ENCODE results near the gene DENND2D. TPM values are rescaled to one million over a fixed set of nuclear protein-coding genes. Genes with fewer than 3 reads are reported as not detected.

DENND2D gene
- total and polyA plus RNA-seq, 2 donors from 2014 or later, result 45.3 to 81.0 TPM

- no peaks in the 10 kb centered on the region for H3K4me1 ChIP-seq (ENCODE audit: control insufficient read depth in 2 of 3, insufficient read depth in 2 of 3, low read depth in 1 of 3, low read length in 3 of 3)
- no peak overlapping the region for H3K9ac ChIP-seq (ENCODE audit: low read length in 3 of 3)
- TF ChIP-seq, protein P1, sequence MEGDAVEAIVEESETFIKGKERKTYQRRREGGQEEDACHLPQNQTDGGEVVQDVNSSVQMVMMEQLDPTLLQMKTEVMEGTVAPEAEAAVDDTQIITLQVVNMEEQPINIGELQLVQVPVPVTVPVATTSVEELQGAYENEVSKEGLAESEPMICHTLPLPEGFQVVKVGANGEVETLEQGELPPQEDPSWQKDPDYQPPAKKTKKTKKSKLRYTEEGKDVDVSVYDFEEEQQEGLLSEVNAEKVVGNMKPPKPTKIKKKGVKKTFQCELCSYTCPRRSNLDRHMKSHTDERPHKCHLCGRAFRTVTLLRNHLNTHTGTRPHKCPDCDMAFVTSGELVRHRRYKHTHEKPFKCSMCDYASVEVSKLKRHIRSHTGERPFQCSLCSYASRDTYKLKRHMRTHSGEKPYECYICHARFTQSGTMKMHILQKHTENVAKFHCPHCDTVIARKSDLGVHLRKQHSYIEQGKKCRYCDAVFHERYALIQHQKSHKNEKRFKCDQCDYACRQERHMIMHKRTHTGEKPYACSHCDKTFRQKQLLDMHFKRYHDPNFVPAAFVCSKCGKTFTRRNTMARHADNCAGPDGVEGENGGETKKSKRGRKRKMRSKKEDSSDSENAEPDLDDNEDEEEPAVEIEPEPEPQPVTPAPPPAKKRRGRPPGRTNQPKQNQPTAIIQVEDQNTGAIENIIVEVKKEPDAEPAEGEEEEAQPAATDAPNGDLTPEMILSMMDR (IDR thresholded peaks at IDR 0.05; ENCODE audit: borderline replicate concordance, extremely low read depth, insufficient read depth), result no peak
- H3K27me3 ChIP-seq (ENCODE audit: control insufficient read depth, insufficient read depth, low read length), result no peaks in the 10 kb centered on the region
- FAIRE-seq (no peak), DNase-seq (no peak)
- H3K36me3 ChIP-seq (ENCODE audit: control insufficient read depth in 2 of 3, insufficient read depth in 3 of 3, low read length in 3 of 3), result peaks cover 3 to 14% (median 8%) of the 10 kb centered on the region in 3 donors
- H3K4me3 ChIP-seq (ENCODE audit: low read length in 3 of 3), result no peak overlapping the region
- H3K9me3 ChIP-seq (ENCODE audit: control insufficient read depth in 2 of 3, insufficient read depth in 1 of 3, low read length in 3 of 3), result no peaks in the 10 kb centered on the region
- intact Hi-C loops (cut with DNase I), result no loop called here
- H3K27ac ChIP-seq (ENCODE audit: low read depth in 2 of 2, low read length in 2 of 2), result no peak overlapping the region
Observed at GRCh38 chr1:111164151-111164550, 36.3 kb downstream of the DENND2D start.

DNA sequence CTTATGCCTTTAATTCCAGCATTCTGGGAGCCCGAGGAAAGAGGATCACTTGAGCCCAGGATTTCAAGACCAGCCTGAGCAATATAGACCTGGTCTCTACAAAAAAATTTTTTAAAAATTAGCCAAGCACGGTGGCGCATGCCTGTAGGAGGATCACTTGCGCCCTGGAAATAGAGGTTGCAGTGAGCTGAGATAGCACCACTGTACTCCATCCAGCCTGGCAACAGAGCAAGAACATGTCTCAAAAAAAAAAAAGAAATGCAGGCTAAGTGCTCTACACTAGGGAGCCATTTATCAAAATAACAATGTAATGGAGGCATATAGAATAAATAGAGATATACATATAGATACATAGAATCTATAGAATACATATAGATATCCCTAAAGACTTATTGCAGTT lies 37.1 kb downstream of the DENND2D start:
- intact Hi-C loops (cut with DNase I), result no loop called here
- Histone ChIP-seq H3K9me3 (ENCODE audit: control insufficient read depth in 2 of 3, insufficient read depth in 1 of 3, low read length in 3 of 3) (no peaks in the 10 kb centered on the region), H3K27me3 (ENCODE audit: control insufficient read depth, insufficient read depth, low read length) (no peaks in the 10 kb centered on the region), H3K36me3 (ENCODE audit: control insufficient read depth in 2 of 3, insufficient read depth in 3 of 3, low read length in 3 of 3) (peaks cover 3 to 9% (median 6%) of the 10 kb centered on the region in 3 donors), H3K27ac (ENCODE audit: low read depth in 2 of 2, low read length in 2 of 2) (no peak overlapping the region), H3K9ac (ENCODE audit: low read length in 3 of 3) (no peak overlapping the region), H3K4me3 (ENCODE audit: low read length in 3 of 3) (no peak overlapping the region), H3K4me1 (ENCODE audit: control insufficient read depth in 2 of 3, insufficient read depth in 2 of 3, low read depth in 1 of 3, low read length in 3 of 3) (no peaks in the 10 kb centered on the region)
- TF ChIP-seq, protein P1 (IDR thresholded peaks at IDR 0.05; ENCODE audit: borderline replicate concordance, extremely low read depth, insufficient read depth), result no peak
- no peak for FAIRE-seq
- DNase-seq, result no peak

DNA sequence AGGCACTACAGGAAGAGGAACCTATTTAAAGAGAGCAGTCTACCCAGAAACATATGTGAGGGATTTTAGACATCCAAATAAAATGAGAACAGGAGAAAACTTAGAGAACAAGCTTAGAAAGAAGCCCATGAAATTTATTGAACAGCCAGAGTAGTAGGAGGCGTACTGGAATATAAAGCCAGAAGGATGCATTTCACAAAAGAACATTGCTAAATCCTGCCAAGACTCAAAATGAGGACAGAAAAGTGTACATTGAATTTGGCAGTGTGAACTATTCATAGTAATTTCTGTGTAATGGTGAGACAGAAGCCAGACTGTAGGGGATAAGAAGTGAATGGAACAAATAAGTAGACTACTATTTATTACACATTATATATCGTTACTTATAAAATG lies 38.0 kb downstream of the DENND2D start:
- intact Hi-C loops (cut with DNase I), result no loop called here
- Histone ChIP-seq H3K4me1 (ENCODE audit: control insufficient read depth in 2 of 3, insufficient read depth in 2 of 3, low read depth in 1 of 3, low read length in 3 of 3) (no peaks in the 10 kb centered on the region), H3K9ac (ENCODE audit: low read length in 3 of 3) (no peak overlapping the region), H3K27me3 (ENCODE audit: control insufficient read depth, insufficient read depth, low read length) (no peaks in the 10 kb centered on the region), H3K36me3 (ENCODE audit: control insufficient read depth in 2 of 3, insufficient read depth in 3 of 3, low read length in 3 of 3) (peaks cover 3 to 6% (median 4%) of the 10 kb centered on the region in 3 donors), H3K27ac (ENCODE audit: low read depth in 2 of 2, low read length in 2 of 2) (no peak overlapping the region), H3K4me3 (ENCODE audit: low read length in 3 of 3) (no peak overlapping the region), H3K9me3 (ENCODE audit: control insufficient read depth in 2 of 3, insufficient read depth in 1 of 3, low read length in 3 of 3) (no peaks in the 10 kb centered on the region)
- TF ChIP-seq, protein P1 (IDR thresholded peaks at IDR 0.05; ENCODE audit: borderline replicate concordance, extremely low read depth, insufficient read depth), result no peak
- DNase-seq (no peak), FAIRE-seq (no peak)

GRCh38 chr1:111161843-111162487 lies 38.5 kb downstream of the DENND2D start:
- no peak overlapping the region for H3K27ac ChIP-seq (ENCODE audit: low read depth in 2 of 2, low read length in 2 of 2)
- H3K9me3 ChIP-seq (ENCODE audit: control insufficient read depth in 2 of 3, insufficient read depth in 1 of 3, low read length in 3 of 3), result no peaks in the 10 kb centered on the region
- FAIRE-seq (no peak), DNase-seq (no peak)
- H3K4me1 ChIP-seq (ENCODE audit: control insufficient read depth in 2 of 3, insufficient read depth in 2 of 3, low read depth in 1 of 3, low read length in 3 of 3), result no peaks in the 10 kb centered on the region
- no peaks in the 10 kb centered on the region for H3K27me3 ChIP-seq (ENCODE audit: control insufficient read depth, insufficient read depth, low read length)
- TF ChIP-seq, protein P1 (IDR thresholded peaks at IDR 0.05; ENCODE audit: borderline replicate concordance, extremely low read depth, insufficient read depth), result no peak
- intact Hi-C loops (cut with DNase I), result no loop called here
- peaks cover 3 to 6% (median 4%) of the 10 kb centered on the region in 3 donors for H3K36me3 ChIP-seq (ENCODE audit: control insufficient read depth in 2 of 3, insufficient read depth in 3 of 3, low read length in 3 of 3)
- H3K9ac ChIP-seq (ENCODE audit: low read length in 3 of 3), result no peak overlapping the region
- no peak overlapping the region for H3K4me3 ChIP-seq (ENCODE audit: low read length in 3 of 3)

Measured in kidney (tissue), 14 donors.